GM19351 (cell line): ENCODE results near the gene UXS1.
"Not testable (repeated sequence)": the region's sequence is repeated elsewhere in the genome, so short reads cannot be mapped to it uniquely, and the experiment has no call there.

ENCODE experiments used
- ATAC-seq: cut with Tn5 transposase; IDR thresholded peaks from one replicate; pipeline ENCODE4 v1.9.1; 2021; ENCODE audit warnings: mild to moderate bottlenecking, moderate library complexity; ENCODE audit not compliant: unreplicated experiment

Gene UXS1

DNA sequence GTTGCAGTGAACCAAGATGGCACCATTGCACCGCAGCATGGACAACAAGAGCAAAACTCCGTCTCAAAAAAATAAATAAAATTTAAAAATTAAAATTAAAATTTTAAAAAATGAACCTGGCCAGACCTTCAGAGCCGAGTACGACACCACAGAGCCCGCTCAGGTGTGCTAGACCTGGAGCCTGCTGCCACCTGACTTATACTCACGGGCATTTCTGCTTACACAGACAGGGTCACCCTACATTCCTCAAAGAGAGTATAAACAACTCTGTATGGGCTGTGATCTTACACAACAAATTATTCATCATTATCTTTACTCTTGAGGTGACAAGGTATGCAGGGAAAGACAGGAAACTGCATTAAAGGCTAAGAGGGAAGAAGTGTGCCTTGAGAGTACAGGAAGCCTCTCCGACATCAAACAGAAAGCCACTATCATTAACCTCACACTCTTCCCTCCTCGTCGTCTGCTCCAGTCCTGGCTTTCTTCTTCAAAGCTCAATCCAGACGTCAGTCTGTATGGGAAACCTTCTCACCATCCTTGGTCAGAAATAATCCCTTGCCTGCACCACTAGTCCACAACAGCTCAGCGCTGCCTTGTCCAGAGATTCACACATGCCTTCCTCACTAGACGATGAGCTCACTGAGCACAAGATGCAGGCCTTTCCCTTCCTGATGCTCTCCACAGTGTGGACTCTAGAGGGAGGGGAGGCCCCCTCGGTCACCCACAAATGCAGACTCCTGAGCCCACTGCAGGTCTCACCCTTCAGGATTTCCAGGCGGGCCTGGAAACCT is 56.2 kb downstream of the UXS1 start:
- no peak for ATAC-seq

DNA sequence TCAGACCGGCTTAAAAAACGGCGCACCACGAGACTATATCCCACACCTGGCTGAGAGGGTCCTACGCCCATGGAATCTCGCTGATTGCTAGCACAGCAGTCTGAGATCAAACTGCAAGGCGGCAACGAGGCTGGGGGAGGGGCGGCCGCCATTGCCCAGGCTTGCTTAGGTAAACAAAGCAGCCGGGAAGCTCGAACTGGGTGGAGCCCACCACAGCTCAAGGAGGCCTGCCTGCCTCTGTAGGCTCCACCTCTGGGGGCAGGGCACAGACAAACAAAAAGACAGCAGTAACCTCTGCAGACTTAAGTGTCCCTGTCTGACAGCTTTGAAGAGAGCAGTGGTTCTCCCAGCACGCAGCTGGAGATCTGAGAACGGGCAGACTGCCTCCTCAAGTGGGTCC is 62.9 kb downstream of the UXS1 start:
- ATAC-seq: not testable (repeated sequence)

DNA sequence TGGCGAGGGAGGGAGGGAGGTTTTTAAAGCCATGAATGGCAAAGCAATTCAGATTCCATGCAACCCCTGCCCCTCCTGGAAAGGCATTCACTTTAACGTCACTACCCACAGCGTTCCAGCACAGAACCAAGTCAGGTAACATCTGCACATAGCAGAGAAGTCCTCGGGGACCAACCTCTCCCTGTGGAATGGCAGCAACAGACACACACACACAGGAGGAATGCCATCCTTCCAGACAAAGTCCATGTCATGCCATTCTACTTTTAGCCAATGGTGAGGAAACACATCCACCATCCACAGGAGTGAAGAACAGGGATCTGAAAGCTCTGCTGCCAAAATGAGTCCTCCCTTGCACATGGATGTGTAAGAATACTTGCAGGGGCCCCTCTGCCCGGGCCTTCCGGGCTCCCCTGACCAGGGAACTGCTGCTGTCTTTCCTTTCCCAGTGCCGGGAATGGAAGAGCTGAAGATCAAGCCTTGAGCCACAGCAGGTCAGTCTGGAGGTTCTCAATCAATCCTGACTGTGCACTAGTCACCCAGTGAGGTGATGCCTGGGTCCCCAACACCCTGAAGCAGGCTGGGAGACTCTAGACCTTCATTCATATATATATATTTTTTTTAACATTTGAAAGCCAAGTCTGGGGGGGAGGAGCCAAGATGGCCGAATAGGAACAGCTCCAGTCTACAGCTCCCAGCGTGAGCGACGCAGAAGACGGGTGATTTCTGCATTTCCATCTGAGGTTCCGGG is 63.7 kb downstream of the UXS1 start:
- peak; percentile 45 for ATAC-seq

DNA sequence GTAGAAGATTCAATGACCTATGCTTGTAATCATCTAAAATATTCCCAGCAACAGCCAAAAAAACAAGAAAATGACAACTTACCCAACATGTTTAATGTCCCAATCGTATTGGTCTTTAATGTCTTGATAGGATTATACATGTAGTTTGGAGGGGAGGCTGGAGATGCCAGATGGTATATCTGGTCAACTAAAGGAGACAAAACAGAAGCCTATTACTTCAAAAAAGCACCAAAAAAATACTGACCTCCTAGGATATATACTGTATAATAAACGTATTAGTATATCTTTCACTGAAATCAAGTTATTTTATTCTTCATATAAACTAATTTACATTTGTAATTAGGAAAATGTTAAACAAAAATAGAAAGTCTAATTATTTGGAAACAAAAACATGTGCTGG is 64.5 kb downstream of the UXS1 start:
- no peak for ATAC-seq

DNA sequence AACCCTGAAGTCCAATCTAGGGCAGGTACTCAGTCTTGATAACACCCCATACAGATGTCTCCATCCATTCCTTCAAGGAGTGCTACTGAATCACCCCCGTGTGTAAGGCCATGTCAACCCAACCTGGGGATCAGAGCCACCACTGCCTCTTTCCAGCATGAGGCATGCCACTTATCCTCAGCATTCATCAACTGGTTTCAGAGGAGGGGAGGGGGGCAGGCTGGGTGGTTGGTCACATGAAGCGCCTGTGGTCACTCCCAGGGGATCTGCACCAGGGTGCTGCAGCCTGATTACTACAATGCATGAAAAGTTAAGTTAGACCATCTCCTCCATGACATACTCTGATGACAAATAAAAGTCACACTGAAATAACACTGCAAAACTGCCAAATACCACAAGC is 65.0 kb downstream of the UXS1 start:
- no peak for ATAC-seq

DNA sequence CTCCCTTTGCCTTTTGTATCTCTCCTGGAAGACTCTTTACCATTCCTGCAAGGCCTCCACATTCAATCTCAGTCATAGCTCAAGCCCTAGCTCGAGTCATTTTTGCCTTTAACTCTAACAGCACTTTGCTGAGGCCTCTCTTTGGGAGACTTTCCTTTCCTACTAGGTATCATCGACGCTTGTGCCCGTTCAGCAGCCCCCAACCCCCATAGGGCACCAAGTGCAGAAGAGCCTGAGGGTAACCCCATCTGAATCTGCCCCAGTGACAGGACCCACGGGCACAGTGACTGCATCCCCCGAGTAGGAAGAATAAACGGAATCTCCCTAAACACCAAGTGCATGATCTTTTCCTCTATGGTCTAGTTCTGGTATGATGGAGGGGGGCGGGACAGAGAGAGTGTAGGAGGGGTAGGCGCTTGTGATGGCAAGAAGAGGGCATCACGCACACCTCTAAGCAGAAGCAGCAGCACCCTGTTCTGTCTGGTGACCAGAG is 66.3 kb downstream of the UXS1 start:
- ATAC-seq: no peak

DNA sequence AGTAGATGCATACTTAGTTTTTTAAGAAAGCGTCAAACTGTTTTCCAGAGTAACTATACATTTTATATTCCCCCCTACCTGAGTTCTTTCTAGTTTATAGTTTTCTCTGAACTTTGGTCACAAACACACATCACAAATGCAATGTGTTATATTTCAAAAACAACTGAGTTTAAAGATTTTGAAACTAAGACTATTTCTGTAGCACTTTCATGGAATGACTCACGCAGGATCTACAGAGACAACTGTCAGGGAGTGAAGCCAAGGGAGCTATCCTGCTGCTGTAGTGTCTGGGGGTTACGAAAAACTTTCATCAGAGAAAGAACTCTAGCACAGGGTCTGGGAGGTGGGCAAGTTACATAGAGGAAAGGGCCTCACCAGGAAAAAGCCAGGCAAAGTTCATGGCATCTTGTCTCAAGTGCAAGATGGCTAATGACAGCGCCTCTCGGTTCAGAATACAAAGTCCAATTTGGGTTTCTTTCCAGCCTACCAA is 66.8 kb downstream of the UXS1 start:
- no peak for ATAC-seq

DNA sequence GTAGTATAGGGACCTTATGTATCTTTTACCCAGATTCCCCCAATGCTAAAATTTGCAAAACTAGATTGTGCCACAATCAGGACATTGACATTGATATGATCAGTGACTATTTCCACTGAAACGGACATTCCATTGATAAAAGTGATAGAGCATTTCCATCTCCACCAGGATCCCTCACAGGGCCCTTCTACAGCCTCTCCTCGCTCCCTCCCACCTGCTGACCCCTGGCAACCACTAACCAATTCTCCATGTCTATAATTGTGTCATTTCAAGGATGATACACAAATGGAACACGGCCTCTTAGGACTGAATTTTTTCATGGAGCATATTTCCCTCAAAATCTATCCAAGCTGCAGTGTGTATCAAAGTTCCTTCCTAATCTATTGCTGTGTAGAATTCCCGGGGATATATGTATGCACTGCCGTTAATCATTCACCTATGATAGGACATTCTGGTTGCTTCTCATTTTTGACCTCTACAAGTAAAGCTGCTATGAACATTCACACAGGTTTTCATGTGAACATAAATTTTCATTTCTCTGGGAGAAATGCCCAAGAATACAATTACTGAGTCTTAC is 67.3 kb downstream of the UXS1 start:
- no peak for ATAC-seq

DNA sequence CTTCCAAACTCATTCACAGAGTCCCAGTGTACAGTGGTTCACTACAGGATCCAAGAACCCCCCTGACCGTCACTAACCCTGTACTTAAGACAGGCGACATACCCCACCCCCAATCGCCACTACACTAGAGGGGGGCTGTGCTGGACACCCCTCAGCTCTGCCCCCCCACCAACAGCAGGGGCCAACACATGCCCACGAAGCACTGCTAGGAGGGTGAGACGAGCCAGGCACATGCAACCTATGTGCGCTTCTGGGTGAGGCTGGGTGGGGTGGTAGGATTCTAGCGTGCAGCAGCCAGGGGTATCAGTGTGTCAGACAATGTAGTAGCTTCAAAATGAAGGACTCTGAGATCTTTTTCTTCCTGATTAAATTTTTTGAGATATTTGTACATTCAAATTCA is 67.8 kb downstream of the UXS1 start:
- no peak for ATAC-seq

DNA sequence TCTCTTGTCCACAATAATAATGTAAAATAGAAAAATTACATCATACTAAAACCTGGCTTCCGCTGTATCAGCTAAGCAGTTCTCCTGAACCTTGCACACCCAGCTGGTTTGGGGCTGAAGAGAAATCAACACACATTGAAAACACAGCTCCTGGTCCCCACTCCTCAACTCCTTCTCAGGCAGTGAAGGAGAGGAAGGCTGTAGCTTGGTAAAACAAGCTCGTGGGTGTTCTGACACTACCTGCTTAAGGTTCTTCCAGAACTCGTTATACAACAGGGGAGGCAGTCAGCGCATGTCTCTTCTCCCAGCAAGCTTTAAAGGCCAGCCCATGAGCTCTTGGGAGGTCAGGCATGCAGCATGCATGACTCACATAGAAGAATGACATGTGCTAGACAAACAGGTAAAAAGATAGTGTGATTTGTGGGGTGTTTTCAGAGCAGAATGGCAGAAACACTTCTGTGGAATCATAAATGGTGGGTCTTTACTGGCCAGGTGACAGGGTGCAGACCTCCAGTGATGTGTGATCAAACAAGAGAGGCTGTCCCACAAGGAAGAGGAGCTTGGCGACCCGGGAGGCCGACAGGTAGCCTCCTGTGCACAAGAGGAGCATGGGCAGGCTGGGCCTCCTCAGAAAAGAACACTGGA is 69.1 kb downstream of the UXS1 start:
- no peak for ATAC-seq

DNA sequence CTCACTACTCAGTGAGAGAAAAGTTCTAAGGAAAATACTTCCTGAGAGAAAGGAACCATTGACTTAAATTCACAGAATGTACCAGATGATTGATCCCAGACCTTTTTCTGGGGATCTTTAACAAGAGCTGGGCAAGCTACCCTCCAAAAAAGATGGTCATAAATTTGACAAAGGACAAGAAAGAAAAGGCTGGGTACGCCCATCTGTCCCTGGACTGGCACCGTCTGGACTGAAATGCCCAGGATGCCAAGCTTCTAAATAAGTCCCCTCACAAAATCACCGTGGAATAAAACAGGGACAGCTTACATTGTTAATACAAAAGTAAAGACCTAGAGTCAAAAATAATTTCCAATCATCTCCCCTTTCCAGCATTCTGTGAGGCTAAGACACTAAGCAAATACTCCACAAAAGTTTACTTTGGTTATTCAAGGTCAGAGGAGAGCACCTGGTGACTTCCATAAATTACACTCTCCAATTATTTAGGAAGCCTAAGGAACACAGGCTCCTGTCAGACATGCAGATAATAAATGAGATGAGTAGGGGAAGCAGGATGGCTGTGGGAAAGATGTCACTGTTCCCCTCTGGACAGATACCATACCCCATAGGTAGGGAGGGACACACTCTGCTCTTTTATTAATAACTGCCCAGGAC is 69.9 kb downstream of the UXS1 start:
- ATAC-seq: no peak

DNA sequence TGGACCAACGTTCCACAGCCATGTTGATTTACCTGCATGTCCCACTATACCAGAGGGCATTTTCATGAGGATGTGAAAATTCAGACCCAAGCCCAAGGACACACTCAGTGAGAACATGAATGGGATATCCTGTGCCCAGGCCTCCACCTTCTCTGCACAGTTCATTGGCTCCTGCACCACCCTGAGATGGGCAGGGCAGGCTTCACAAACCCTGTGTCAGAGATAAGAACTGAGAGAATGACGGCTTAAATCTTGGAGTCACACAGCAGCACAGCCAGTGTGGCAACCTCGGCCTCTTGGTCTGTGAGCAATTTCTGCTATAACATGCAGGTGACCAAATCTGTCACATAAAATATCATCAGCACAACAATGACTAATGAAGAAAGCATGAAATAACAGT is 71.9 kb downstream of the UXS1 start:
- no peak for ATAC-seq

DNA sequence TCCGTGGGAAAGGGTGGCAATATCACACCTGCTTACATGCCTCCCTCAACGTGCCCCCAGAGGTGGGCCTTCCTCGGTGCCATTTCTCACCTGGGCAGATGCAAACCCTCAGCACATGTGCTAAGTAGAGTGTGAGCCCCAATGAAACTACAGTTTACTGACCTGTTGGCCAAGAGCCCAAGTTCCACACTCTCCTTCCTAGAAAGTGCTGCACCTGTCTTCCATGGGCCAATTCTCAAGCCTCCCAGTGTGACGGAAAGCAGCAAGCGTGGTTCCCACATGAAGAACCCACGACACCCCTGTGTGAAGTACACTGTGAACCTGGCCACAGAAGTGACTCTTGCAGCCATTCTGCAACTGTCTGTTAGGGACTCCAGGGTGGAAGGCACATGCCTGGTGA is 73.7 kb downstream of the UXS1 start:
- no peak for ATAC-seq

DNA sequence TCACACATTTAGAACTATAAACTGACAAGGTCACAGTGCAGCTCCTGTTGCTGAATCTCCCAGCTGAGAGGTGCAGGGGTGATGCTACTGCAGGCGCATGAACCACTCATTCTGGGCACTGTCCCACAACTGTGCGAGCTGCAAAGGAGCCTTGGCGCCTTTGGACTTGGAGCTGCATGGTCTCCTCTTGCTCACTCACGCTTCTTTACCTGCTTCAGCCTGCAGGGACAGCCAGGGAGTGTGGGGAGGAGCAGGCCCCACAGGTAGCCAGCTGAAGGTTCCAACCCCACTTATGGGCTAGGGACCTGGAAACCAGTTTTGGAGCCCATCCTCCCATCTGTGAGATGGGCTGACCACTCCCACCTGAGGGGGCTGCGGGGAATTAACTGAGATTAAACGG is 75.0 kb downstream of the UXS1 start:
- no peak for ATAC-seq

DNA sequence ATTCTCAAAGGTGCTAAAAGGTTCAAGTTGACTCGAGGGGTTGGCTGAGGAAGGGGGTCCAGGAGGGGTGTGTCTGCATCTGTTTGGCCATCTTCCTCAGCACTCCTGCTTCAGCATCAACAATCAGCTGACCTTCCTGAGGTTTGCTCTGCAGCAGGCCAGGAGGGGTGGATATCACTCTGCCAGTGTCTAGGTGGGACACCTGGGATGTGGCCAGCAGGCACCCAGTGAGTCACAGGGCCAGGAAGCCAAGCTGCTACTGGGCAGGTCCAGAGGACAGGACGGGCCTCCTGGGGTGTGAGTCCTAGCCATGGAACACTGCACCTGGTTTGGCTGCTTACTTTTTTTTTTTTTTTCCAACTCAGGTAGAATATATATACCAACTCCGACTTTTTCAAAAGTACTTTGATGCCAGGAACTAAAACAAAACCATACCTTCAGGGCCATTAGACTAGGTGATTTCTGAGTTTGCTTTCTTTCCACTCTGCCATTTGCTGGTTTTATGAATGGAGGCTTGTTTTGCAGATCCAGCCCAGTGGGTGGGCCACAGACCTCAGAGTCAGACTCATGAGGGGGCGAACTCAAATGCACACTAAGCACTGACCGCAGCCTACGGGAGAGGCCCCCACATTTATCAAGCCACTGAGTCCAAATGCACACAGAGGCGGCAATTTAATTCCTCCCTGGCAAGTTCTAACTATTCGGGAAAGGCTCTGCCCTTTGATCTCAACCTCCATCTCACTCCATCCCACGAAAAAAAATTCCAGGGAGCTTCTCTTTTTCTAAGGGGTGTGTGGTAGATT is 76.0 kb downstream of the UXS1 start:
- no peak for ATAC-seq

DNA sequence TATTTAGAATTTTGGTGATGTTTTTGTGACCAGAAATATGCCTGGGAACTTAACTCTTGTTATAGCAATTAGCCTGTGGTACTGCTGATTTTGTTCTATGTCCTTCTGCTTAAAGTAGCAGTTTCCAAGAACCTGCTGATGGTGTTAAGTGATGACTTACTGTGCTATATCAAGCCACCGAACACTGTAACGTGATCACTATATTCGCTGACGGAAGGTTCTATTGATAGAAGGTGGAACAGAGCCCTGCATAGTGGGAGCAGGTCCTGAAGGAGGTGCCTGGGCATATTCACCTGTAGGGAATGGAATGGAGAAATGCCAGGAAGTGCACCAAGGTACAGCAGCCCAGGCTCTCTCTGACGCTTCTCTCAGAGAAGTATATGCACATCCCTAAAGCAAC is 76.8 kb downstream of the UXS1 start:
- ATAC-seq: no peak

DNA sequence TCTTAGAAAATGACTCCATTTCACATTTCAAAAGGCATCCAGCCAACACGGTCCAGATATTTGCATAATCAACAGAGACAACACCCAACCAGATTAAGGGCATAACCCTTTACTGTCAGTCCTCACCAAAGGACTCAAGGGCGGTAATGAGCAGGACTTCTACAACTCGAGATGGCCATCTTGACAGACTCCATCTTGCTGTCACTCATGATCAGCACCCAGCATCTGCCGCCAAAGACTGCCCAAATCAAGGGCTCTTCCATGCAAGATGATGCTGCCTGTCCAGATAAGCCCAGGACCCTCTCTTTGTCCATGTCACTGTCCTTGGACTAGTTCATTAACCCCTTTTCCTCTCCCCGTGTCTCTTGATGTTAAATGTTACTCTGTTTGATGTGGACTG is 77.9 kb downstream of the UXS1 start:
- no peak for ATAC-seq

DNA sequence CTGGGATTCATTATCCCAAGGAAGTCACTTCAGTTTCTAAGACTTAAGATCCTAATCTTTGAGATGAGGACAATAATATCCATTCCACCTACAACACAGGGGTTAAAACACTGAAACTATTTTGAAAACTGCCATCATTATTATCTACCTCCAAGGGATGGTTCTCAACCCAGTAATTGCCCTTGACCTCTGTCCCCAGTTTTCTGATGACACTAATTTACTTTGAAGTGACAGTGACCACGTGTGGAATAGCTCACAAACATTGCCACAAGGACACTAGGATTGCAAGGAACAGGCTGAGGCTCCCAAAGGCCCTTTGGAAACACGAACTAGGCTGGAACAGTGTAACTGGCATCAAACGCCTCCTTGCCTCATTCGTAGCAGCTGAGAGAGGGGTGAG is 78.4 kb downstream of the UXS1 start:
- ATAC-seq: no peak

DNA sequence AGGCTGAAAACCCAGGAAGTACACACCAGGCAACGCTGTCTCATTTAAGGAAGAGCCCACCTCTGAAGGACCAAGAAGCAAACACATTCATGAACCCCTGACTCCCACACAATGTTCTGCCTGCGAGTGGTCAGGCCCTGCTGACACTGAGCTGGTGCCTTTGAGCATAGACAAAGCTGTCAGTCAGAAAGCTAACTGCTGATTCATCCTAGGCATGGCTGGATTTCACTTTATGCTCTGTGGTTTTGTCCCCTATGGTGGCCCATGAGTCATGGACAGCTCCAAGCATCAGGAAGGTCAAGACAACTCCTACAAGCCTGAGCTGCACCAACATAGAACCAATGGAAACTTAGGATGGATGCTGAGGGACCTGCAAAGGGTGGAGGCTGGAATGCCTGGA is 78.9 kb downstream of the UXS1 start:
- peak; percentile 78 for ATAC-seq

DNA sequence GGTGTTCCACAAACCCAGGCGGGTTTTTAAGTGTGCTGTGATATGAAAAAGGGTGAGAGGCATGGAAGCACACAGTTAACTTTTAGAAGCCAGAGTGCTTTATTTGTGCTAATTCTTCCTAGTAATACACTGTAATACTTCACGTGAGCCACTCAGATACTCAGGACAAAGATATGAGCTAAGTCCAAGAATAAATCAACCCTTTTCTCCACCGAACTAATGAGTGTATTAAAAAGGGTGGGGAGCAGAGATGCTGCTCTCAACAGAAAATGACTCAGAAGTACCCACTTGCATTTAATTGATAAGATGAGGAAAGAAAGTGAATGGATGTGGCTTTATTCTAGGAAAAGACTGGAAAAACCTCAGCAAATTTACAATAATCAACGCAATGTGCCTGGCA is 79.9 kb downstream of the UXS1 start:
- no peak for ATAC-seq
